ENCODE results near the gene ASTN2.

DNA sequence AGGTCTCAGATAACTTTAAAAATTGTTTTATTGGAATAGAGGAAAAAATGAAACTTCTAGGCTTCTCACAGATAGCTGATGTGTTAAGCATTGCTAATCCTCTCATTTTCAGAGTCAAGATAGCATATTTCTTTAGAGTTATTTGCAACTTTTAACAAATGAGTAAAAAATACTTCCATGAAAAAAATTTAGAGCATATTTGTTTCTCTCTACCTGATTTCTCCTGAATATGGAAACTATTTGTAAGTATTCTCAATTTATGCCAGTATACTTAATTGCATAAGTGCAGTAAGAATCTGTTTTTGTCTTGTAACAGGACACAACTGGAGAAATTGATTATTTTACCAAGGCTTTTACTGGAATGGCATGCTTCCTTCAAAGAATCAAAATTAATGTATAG is 731.3 kb downstream of the ASTN2 start:
- TF ChIP-seq CTCF (IDR thresholded peaks at IDR 0.05; ENCODE audit: low read length) (no peak), EZH2 (IDR thresholded peaks at IDR 0.05; ENCODE audit: borderline replicate concordance, low read length) (no peak)

Measured in OCI-LY1 (cell line).